OCI-LY3 (cell line): Measurements from ENCODE around the gene ZNF496.

ENCODE experiments used
- CTCF ChIP-seq: fragments of 200-600, 300-600 bp; sonication (generic); IDR thresholded peaks from 2 replicates; pipeline ENCODE4 v1.5.1; 2014; ENCODE audit warnings: antibody characterized with exemption, low read length, low read depth
- EZH2phosphoT487 ChIP-seq: fragments of 200-600 bp; shearing (Covaris generic); IDR thresholded peaks from 2 replicates; pipeline ENCODE4 v1.6.1; 2018; ENCODE audit warnings: antibody characterized with exemption, mixed run types, low read depth

- no peak for TF ChIP-seq CTCF
- TF ChIP-seq EZH2phosphoT487 = no peak
Measured at GRCh38 chr1:247360991-247361731, 29.5 kb upstream of the ZNF496 start.
